Adipocyte (in vitro differentiated cells): ENCODE data around the gene RBMS3.
A peak's percentile ranks its signal among the peaks of the same experiment; 100 is the strongest.
"Not testable (repeated sequence)": the region's sequence is repeated elsewhere in the genome, so short reads cannot be mapped to it uniquely, and the experiment has no call there.

Source experiments
- DNase-seq: peaks from one replicate; pipeline ENCODE4 v3.0.0-alpha.2; 2015; ENCODE audit warnings: low read depth
- H3K27me3 ChIP-seq: replicated peaks from 2 replicates; pipeline ENCODE4 v1.7.0; 2013; ENCODE audit warnings: mild to moderate bottlenecking, low read length, moderate library complexity; ENCODE audit not compliant: control insufficient read depth, insufficient read depth
- H3K36me3 ChIP-seq: 2 replicates; pipeline ENCODE4 v1.7.0; 2013; ENCODE audit warnings: low read length, mild to moderate bottlenecking, moderate library complexity; ENCODE audit not compliant: control insufficient read depth, insufficient read depth, severe bottlenecking
- H3K4me1 ChIP-seq: 2 replicates; pipeline ENCODE4 v1.7.0; 2013; ENCODE audit warnings: mild to moderate bottlenecking, low read length, moderate library complexity; ENCODE audit not compliant: control insufficient read depth, insufficient read depth
- H3K4me3 ChIP-seq: 2 replicates; pipeline ENCODE4 v1.7.0; 2013; ENCODE audit warnings: mild to moderate bottlenecking, low read length, moderate library complexity
- H3K9ac ChIP-seq: 2 replicates; pipeline ENCODE4 v1.7.0; 2013; ENCODE audit warnings: mild to moderate bottlenecking, low read length, moderate library complexity
- H3K9me3 ChIP-seq: 2 replicates; pipeline ENCODE4 v1.7.0; 2013; ENCODE audit warnings: mild to moderate bottlenecking, low read length, moderate library complexity; ENCODE audit not compliant: control insufficient read depth

The RBMS3 gene

GRCh38 chr3:29468187-29468586 lies 187.3 kb downstream of the RBMS3 start:
- no peaks in the 10 kb centered on the region for H3K36me3 ChIP-seq
- DNase-seq, result peak; percentile 76
- no peaks in the 10 kb centered on the region for H3K9me3 ChIP-seq
- no peak overlapping the region for H3K9ac ChIP-seq
- H3K27me3 ChIP-seq, result no peaks in the 10 kb centered on the region
- H3K4me1 ChIP-seq, result peaks cover 14% of the 10 kb centered on the region
- H3K4me3 ChIP-seq, result no peak overlapping the region

GRCh38 chr3:29473481-29474170 lies 192.8 kb downstream of the RBMS3 start:
- not testable (repeated sequence) for H3K27me3 ChIP-seq, H3K4me3 ChIP-seq, H3K36me3 ChIP-seq, H3K9ac ChIP-seq, H3K4me1 ChIP-seq, DNase-seq, H3K9me3 ChIP-seq

- no peak overlapping the region for H3K4me3 ChIP-seq
- H3K36me3 ChIP-seq, result no peaks in the 10 kb centered on the region
- no peaks in the 10 kb centered on the region for H3K27me3 ChIP-seq
- peaks cover 5% of the 10 kb centered on the region for H3K4me1 ChIP-seq
- no peak overlapping the region for H3K9ac ChIP-seq
- DNase-seq, result no peak
- no peaks in the 10 kb centered on the region for H3K9me3 ChIP-seq
These were observed 194.5 kb downstream of the RBMS3 start for GRCh38 chr3:29475305-29475840.

GRCh38 chr3:29475854-29476253 lies 195.0 kb downstream of the RBMS3 start:
- Histone ChIP-seq H3K4me3 (no peak overlapping the region), H3K9ac (no peak overlapping the region), H3K9me3 (no peaks in the 10 kb centered on the region), H3K36me3 (no peaks in the 10 kb centered on the region), H3K27me3 (no peaks in the 10 kb centered on the region), H3K4me1 (peaks cover 5% of the 10 kb centered on the region)
- DNase-seq, result no peak

GRCh38 chr3:29478611-29479010 lies 197.7 kb downstream of the RBMS3 start:
- H3K27me3 ChIP-seq, result no peaks in the 10 kb centered on the region
- H3K36me3 ChIP-seq, result no peaks in the 10 kb centered on the region
- H3K9ac ChIP-seq, result no peak overlapping the region
- peaks cover 5% of the 10 kb centered on the region for H3K4me1 ChIP-seq
- DNase-seq, result peak; percentile 43
- no peaks in the 10 kb centered on the region for H3K9me3 ChIP-seq
- H3K4me3 ChIP-seq, result no peak overlapping the region

GRCh38 chr3:29481249-29481648 lies 200.4 kb downstream of the RBMS3 start:
- Histone ChIP-seq H3K36me3 (no peaks in the 10 kb centered on the region), H3K27me3 (no peaks in the 10 kb centered on the region), H3K4me3 (no peak overlapping the region), H3K9me3 (no peaks in the 10 kb centered on the region), H3K4me1 (peaks cover 7% of the 10 kb centered on the region), H3K9ac (no peak overlapping the region)
- no peak for DNase-seq

- DNase-seq, result no peak
- Histone ChIP-seq H3K9ac (no peak overlapping the region), H3K9me3 (no peaks in the 10 kb centered on the region), H3K4me1 (peaks cover 14% of the 10 kb centered on the region), H3K4me3 (no peak overlapping the region), H3K36me3 (no peaks in the 10 kb centered on the region), H3K27me3 (no peaks in the 10 kb centered on the region)
These were observed 201.3 kb downstream of the RBMS3 start for GRCh38 chr3:29481969-29482767.

GRCh38 chr3:29484633-29485032 lies 203.8 kb downstream of the RBMS3 start:
- Histone ChIP-seq H3K4me1 (peaks cover 14% of the 10 kb centered on the region), H3K9me3 (no peaks in the 10 kb centered on the region), H3K4me3 (no peak overlapping the region), H3K36me3 (peaks cover 7% of the 10 kb centered on the region), H3K27me3 (no peaks in the 10 kb centered on the region), H3K9ac (no peak overlapping the region)
- no peak for DNase-seq

- H3K4me3 ChIP-seq, result no peak overlapping the region
- peaks cover 14% of the 10 kb centered on the region for H3K4me1 ChIP-seq
- DNase-seq, result no peak
- peaks cover 7% of the 10 kb centered on the region for H3K36me3 ChIP-seq
- H3K27me3 ChIP-seq, result no peaks in the 10 kb centered on the region
- H3K9me3 ChIP-seq, result no peaks in the 10 kb centered on the region
- no peak overlapping the region for H3K9ac ChIP-seq
These were observed 205.2 kb downstream of the RBMS3 start for GRCh38 chr3:29486096-29486495.

- Histone ChIP-seq H3K9me3 (no peaks in the 10 kb centered on the region), H3K4me3 (peak overlapping the region; percentile 11), H3K9ac (peak overlapping the region; percentile 30), H3K36me3 (peaks cover 7% of the 10 kb centered on the region), H3K4me1 (peaks cover 14% of the 10 kb centered on the region), H3K27me3 (no peaks in the 10 kb centered on the region)
- no peak for DNase-seq
These were observed 206.0 kb downstream of the RBMS3 start for GRCh38 chr3:29486917-29487316.

GRCh38 chr3:29488922-29489321 lies 208.1 kb downstream of the RBMS3 start:
- Histone ChIP-seq H3K4me1 (peaks cover 14% of the 10 kb centered on the region), H3K36me3 (peaks cover 7% of the 10 kb centered on the region), H3K9ac (no peak overlapping the region), H3K9me3 (no peaks in the 10 kb centered on the region), H3K4me3 (no peak overlapping the region), H3K27me3 (no peaks in the 10 kb centered on the region)
- DNase-seq, result no peak
